Right lobe of liver (tissue), 4 donors: ENCODE results near the gene BARX2.

Experiments used
- POLR2A ChIP-seq: fragments of 450-650 bp; IDR thresholded peaks from one replicate; pipeline ENCODE4 v1.6.1; 2017; ENCODE audit warnings: antibody characterized with exemption, mild to moderate bottlenecking
- TF ChIP-seq, protein P1 (sequence below), 4 donors: fragments of 200-600 bp in 3 of 4; fragments of 450-650 bp in 1 of 4; IDR thresholded peaks; one replicate each; pipeline versions ENCODE4 v1.5.1 to v1.8.0; 2016 to 2022; ENCODE audit warnings: antibody characterized with exemption in 4 of 4, mild to moderate bottlenecking in 2 of 4
- donor health status: DM: no; HTN: no; CAD: no.
- donor health status: DM: no; HTN: no; CAD: no.
- donor health status: DM: no; HTN: yes; CAD: no.

DNA sequence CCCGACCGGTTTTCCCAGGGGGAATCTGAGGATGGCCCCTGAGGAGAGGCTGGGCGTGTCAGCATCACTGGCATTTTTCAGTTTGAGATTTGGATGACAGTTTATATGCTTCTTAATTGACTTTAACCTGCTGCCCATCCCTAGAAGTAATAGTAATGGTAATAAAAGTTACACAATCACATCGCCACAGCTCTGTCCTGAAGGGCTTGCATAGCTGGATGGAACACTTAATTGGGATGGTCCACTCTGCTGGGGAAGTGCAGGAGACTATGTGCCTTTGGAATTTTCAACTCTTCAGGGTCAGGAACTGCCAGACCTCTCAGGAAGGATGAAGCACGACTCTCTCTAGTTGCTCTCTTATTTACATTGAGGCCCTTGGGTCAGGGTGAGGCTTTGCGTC lies 16.2 kb downstream of the BARX2 start:
- TF ChIP-seq POLR2A: no peak
- TF ChIP-seq, protein P1, sequence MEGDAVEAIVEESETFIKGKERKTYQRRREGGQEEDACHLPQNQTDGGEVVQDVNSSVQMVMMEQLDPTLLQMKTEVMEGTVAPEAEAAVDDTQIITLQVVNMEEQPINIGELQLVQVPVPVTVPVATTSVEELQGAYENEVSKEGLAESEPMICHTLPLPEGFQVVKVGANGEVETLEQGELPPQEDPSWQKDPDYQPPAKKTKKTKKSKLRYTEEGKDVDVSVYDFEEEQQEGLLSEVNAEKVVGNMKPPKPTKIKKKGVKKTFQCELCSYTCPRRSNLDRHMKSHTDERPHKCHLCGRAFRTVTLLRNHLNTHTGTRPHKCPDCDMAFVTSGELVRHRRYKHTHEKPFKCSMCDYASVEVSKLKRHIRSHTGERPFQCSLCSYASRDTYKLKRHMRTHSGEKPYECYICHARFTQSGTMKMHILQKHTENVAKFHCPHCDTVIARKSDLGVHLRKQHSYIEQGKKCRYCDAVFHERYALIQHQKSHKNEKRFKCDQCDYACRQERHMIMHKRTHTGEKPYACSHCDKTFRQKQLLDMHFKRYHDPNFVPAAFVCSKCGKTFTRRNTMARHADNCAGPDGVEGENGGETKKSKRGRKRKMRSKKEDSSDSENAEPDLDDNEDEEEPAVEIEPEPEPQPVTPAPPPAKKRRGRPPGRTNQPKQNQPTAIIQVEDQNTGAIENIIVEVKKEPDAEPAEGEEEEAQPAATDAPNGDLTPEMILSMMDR (IDR thresholded peaks at IDR 0.05): no peak
